ENCODE results near the gene SCN1A. TPM values are rescaled to one million over a fixed set of nuclear protein-coding genes. Genes with fewer than 3 reads are reported as not detected.

Gene SCN1A
- total and polyA plus RNA-seq, 2 donors (not counting 3 experiments of a cell fraction or from before 2014, with no cell fraction given) = not detected

DNA sequence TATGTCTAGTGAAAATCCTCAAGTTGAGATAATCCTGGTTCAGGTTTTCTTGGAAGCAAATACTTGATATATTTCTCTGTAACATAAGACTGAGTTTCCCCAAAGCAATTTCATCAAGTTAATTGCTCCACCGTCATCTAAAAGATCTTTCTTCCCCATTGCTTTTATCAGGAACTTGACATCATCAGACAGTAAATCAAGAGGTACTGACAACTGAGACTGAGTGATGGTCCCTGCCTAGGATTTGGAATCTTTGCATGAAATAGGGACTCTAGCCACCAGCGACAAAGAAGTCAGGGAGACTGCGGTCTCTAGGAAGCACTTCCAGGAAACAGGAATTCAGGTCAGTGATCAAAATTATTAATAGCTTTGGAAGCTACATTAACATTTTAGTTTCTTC lies 43.4 kb upstream of the SCN1A start:
- H2AFZ ChIP-seq (ENCODE audit: low read depth, low read length) = no peak overlapping the region
- no peak overlapping the region for H3K9ac ChIP-seq (replicated peaks; ENCODE audit: extremely low read depth, insufficient read depth, low read length)
- no peaks in the 10 kb centered on the region for H4K20me1 ChIP-seq (replicated peaks; ENCODE audit: control insufficient read depth, extremely low read depth, insufficient read depth, low read length)
- H3K9me3 ChIP-seq (replicated peaks; ENCODE audit: control insufficient read depth, insufficient read depth, low read length) = no peaks in the 10 kb centered on the region
- H3K9me1 ChIP-seq (replicated peaks; ENCODE audit: control insufficient read depth, extremely low read depth, insufficient read depth, low read length) = no peaks in the 10 kb centered on the region
- POLR2A ChIA-PET = no interaction called here
- FAIRE-seq (no peak), DNase-seq (ENCODE audit: low read depth, low spot score) (no peak)
- H3K27me3 ChIP-seq (ENCODE audit: control insufficient read depth in 2 of 2, insufficient read depth in 2 of 2, low read length in 2 of 2) = no peaks in the 10 kb centered on the region
- no peaks in the 10 kb centered on the region for H3K4me1 ChIP-seq (ENCODE audit: control insufficient read depth, extremely low read depth, insufficient read depth, low read length)
- intact Hi-C loops (cut with micrococcal nuclease) = no loop called here
- H3K27ac ChIP-seq (ENCODE audit: insufficient read depth, low read depth, low read length) = no peak overlapping the region
- H3K36me3 ChIP-seq (ENCODE audit: control insufficient read depth in 2 of 2, extremely low read depth in 1 of 2, insufficient read depth in 2 of 2, low read length in 2 of 2) = no peaks in the 10 kb centered on the region
- dilution Hi-C loops (cut with MboI; ENCODE audit: extremely low pct_ligation_motif_present, low sequenced_read_pairs) = no loop called here
- no peaks in the 10 kb centered on the region for H3K79me2 ChIP-seq (ENCODE audit: control insufficient read depth, insufficient read depth, low read length)
- no peak overlapping the region for H3K4me2 ChIP-seq (ENCODE audit: insufficient read depth, low read length)
- no TSS peak for BruUV-seq (replicated peaks)
- H3K4me3 ChIP-seq (replicated peaks in 1 of 3; ENCODE audit: insufficient read depth in 1 of 3, low read depth in 1 of 3, low read length in 3 of 3) = no peak overlapping the region
- CTCF ChIA-PET = interaction anchor here (0.7 to 0.9 kb wide), 2 partner anchors 44 to 248 kb away, joined by 3 read pairs; no protein-coding TSS in a partner anchor
- TF ChIP-seq JUN (IDR thresholded peaks at IDR 0.05; ENCODE audit: borderline replicate concordance, insufficient read depth, insufficient read length, low read depth) (no peak), CTCF (IDR thresholded peaks at IDR 0.05; ENCODE audit: extremely low read depth in 1 of 2, insufficient read depth in 1 of 2, low read depth in 1 of 2, low read length in 2 of 2) (no peak), POLR2A (IDR thresholded peaks at IDR 0.05; ENCODE audit: low read depth, low read length) (no peak), EZH2 (IDR thresholded peaks at IDR 0.05; ENCODE audit: borderline replicate concordance, low read depth, low read length, severe bottlenecking) (no peak), FOS (IDR thresholded peaks at IDR 0.05; ENCODE audit: borderline replicate concordance, insufficient read depth, low read length) (no peak), POLR2AphosphoS5 (IDR thresholded peaks at IDR 0.05; ENCODE audit: insufficient read depth, low read depth, low read length) (no peak), MAX (IDR thresholded peaks at IDR 0.05; ENCODE audit: insufficient read depth, insufficient read length) (no peak)

All from endothelial cell of umbilical vein (primary cell).